Vagina (tissue), 2 donors: ENCODE data around the gene KIF21A.

Experiments used
- CTCF ChIP-seq, 3 experiments: fragments of 450-650 bp in 2 of 3; fragments of 200-600 bp in 1 of 3; sonication (generic) in 1 of 3; IDR thresholded peaks; one replicate each; pipeline ENCODE4 v1.5.1; 2017 to 2019; ENCODE audit warnings: antibody characterized with exemption in 3 of 3, mild to moderate bottlenecking in 2 of 3, moderate library complexity in 2 of 3
- POLR2A ChIP-seq, 2 donors: fragments of 450-650 bp; IDR thresholded peaks; one replicate each; pipeline ENCODE4 v1.6.1; 2017; ENCODE audit warnings: antibody characterized with exemption in 2 of 2, mild to moderate bottlenecking in 2 of 2, moderate library complexity in 2 of 2

- TF ChIP-seq CTCF (IDR thresholded peaks at IDR 0.05): no peak
- no peak for TF ChIP-seq POLR2A (IDR thresholded peaks at IDR 0.05)
These were observed 74.0 kb downstream of the KIF21A start for GRCh38 chr12:39368891-39369290.
